ENCODE measurements around the gene FHOD1. TPM values are rescaled to one million over a fixed set of nuclear protein-coding genes. Genes with fewer than 3 reads are reported as not detected.

FHOD1 gene
- 45.5 and 50.4 TPM in 2 replicates for total RNA-seq

DNA sequence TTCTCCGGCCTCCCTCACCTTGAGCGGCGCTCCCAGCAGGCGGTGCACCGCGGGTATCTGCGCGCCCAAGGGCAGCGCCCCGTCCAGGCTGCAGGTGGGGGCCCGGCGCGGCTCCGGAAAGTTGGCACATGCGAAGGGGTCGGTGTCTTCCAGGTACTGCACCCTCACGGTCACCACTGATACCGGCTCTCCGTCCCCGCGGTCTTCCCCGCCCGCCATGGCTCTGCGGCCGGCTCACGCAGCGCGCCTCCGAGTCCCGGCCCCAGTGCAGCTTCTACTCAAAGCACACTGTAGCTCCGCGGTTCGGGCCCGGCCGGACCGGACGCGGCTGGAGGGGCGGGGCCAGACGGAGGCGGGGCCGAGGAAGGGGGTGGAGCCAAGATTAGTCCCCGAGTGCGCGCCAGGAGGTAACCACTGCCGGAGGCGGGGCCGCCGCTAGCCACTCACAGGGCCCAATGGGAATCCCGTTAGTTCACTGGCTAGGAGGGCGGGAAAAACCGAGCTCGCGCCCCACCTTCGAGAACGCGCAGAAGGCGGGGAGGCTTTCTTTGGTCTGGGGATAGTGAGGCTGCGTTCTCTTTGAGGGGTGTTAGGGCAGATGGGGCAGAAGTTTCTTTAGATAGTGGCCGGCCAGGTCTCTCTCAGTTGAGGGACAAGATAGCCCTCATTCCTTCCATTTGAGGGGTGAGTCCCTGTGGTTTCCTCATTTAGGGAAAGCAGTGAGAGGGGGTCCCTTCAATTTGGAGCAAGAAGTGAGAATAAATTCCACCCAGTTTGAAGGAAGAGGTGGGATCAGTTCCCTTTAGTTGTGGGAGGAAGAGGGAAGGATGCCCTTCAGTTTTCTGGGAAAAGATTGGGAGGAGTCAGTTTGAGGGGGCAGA is at the start of gene FHOD1:
Gene FHOD1, minus strand, starts transcription at position 290 of the 881 bp plus-strand sequence. Its CDS starts 71 bp downstream, at position 219.
- DNase-seq = peak; percentile 100
- Mint-ChIP-seq H3K9me3 (no peaks in the 10 kb centered on the region), H3K4me3 (peak within 1 kb of the TSS; percentile 85), H3K36me3 (ENCODE audit: low read depth) (peaks cover 1% of the 10 kb centered on the region), H3K27me3 (peaks cover 2% of the 10 kb centered on the region), H3K27ac (peak within 1 kb of the TSS; percentile 80), H3K4me1 (peaks cover 50% of the 10 kb centered on the region)
- intact Hi-C loops (cut with micrococcal nuclease) = loop anchor here (1.0 to 10.0 kb wide), 8 partner anchors 21 to 837 kb away; partner anchors contain the start of genes ACD, CBFB, CTCF and MATCAP1
- TF ChIP-seq, protein P1, sequence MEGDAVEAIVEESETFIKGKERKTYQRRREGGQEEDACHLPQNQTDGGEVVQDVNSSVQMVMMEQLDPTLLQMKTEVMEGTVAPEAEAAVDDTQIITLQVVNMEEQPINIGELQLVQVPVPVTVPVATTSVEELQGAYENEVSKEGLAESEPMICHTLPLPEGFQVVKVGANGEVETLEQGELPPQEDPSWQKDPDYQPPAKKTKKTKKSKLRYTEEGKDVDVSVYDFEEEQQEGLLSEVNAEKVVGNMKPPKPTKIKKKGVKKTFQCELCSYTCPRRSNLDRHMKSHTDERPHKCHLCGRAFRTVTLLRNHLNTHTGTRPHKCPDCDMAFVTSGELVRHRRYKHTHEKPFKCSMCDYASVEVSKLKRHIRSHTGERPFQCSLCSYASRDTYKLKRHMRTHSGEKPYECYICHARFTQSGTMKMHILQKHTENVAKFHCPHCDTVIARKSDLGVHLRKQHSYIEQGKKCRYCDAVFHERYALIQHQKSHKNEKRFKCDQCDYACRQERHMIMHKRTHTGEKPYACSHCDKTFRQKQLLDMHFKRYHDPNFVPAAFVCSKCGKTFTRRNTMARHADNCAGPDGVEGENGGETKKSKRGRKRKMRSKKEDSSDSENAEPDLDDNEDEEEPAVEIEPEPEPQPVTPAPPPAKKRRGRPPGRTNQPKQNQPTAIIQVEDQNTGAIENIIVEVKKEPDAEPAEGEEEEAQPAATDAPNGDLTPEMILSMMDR (IDR thresholded peaks at IDR 0.05) = no peak
- POLR2A ChIA-PET = interaction anchor here (0.6 to 7.7 kb wide), 8 partner anchors 8 to 413 kb away, joined by 3 to 120 read pairs (median 4); partner anchors contain the start of genes ACD, FBXL8, TMEM208 and TRADD
- peak; percentile 70 for ATAC-seq (ENCODE audit: low read depth)
- CTCF ChIA-PET = interaction anchor here (0.8 to 3.1 kb wide), 3 partner anchors 13 to 229 kb away, joined by 3 to 12 read pairs (median 5); partner anchors contain the start of gene TMEM208

DNA sequence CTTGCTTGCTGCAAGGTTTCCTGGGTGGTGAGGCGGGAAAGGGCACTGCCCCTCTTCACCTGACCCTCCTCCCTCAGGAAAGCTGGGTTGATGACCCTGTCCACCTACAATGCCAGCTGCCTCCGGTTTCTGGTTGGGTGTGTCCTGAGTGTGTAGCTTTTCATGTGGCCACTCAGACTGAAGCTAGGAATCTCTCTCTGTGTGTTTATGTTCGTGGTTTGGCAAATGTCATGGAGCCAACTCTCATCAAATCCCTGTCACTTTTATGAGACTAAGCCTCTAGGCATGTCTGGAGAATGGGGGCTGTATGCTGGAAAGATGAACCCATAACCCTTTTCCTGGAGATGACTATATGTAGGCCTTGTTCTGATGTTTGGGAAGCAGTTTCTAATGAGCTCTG is 49.1 kb upstream of the FHOD1 start:
- TF ChIP-seq, protein P1 (IDR thresholded peaks at IDR 0.05) = no peak
- Mint-ChIP-seq H3K27ac (no peak overlapping the region), H3K9me3 (no peaks in the 10 kb centered on the region), H3K27me3 (peaks cover 6% of the 10 kb centered on the region), H3K4me3 (no peak overlapping the region), H3K4me1 (no peaks in the 10 kb centered on the region), H3K36me3 (ENCODE audit: low read depth) (no peaks in the 10 kb centered on the region)
- DNase-seq = no peak
- ChIA-PET POLR2A (no interaction called here), CTCF (no interaction called here)
- intact Hi-C loops (cut with micrococcal nuclease) = no loop called here
- no peak for ATAC-seq (ENCODE audit: low read depth)

DNA sequence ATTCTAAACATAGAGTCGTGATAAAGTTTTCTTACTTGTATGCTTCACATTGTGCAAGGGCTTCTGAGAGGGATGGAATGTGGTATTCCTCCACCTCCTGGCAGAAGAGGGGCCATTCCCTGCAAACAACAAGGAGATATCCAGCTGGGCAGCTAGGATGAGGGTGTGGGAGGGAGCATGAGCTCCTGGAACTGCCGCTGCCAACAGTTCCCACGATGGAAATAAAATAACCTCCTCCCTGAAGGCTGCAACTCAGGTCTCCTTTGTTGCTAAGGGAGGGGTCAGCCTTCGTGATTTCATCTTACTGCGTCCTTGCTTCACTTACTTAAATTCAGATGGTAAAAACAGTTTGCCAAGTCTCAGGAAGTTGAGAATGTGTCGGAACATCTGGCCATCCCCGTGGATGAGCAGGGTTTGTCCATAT is 47.7 kb upstream of the FHOD1 start:
- DNase-seq = no peak
- H3K36me3 Mint-ChIP-seq (ENCODE audit: low read depth) = no peaks in the 10 kb centered on the region
- intact Hi-C loops (cut with micrococcal nuclease) = no loop called here
- POLR2A ChIA-PET = no interaction called here
- TF ChIP-seq, protein P1 (IDR thresholded peaks at IDR 0.05) = no peak
- H3K27ac Mint-ChIP-seq = no peak overlapping the region
- no peak for ATAC-seq (ENCODE audit: low read depth)
- no peaks in the 10 kb centered on the region for H3K4me1 Mint-ChIP-seq
- H3K27me3 Mint-ChIP-seq = peaks cover 4% of the 10 kb centered on the region
- no peaks in the 10 kb centered on the region for H3K9me3 Mint-ChIP-seq
- no peak overlapping the region for H3K4me3 Mint-ChIP-seq
- CTCF ChIA-PET = no interaction called here

- Mint-ChIP-seq H3K4me1 (no peaks in the 10 kb centered on the region), H3K4me3 (no peak overlapping the region), H3K36me3 (ENCODE audit: low read depth) (no peaks in the 10 kb centered on the region), H3K27ac (no peak overlapping the region), H3K9me3 (no peaks in the 10 kb centered on the region), H3K27me3 (peaks cover 4% of the 10 kb centered on the region)
- ChIA-PET CTCF (no interaction called here), POLR2A (no interaction called here)
- intact Hi-C loops (cut with micrococcal nuclease) = no loop called here
- ATAC-seq (ENCODE audit: low read depth) (no peak), DNase-seq (no peak)
- TF ChIP-seq, protein P1 (IDR thresholded peaks at IDR 0.05) = no peak
Measured at GRCh38 chr16:67294171-67294757, 47.0 kb upstream of the FHOD1 start.

GRCh38 chr16:67291461-67291860 is 44.2 kb upstream of the FHOD1 start:
- Mint-ChIP-seq H3K36me3 (ENCODE audit: low read depth) (no peaks in the 10 kb centered on the region), H3K27me3 (peaks cover under 1% of the 10 kb centered on the region), H3K27ac (no peak overlapping the region), H3K4me3 (no peak overlapping the region), H3K9me3 (no peaks in the 10 kb centered on the region), H3K4me1 (no peaks in the 10 kb centered on the region)
- intact Hi-C loops (cut with micrococcal nuclease) = no loop called here
- DNase-seq (no peak), ATAC-seq (ENCODE audit: low read depth) (no peak)
- CTCF ChIA-PET = no interaction called here
- TF ChIP-seq, protein P1 (IDR thresholded peaks at IDR 0.05) = no peak
- POLR2A ChIA-PET = no interaction called here

All from activated B cell treated with CpG ODN at 0.5 μM for 24 hours (primary cell).